ENCODE measurements around the gene EEF1E1.

DNA sequence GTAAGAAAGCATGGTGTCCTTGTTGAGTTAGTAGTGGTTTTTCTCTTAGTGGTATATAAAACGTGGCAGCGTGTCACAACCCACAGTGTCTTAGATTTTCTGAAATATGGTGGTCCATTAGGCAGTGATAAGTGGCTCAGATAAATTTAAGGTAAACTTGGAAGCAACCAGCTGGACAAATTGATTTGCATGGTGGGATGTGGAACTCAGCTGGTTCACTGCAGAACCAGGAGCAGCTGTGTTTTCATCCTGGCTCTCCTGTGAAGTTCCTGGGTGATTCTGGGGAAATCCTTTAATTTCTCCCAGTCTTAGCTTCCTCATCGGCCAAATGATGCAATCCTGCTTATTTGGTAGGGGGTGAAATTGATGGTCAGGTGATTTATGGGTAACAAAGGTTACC is 32.9 kb upstream of the EEF1E1 start:
- TF ChIP-seq, protein P1, sequence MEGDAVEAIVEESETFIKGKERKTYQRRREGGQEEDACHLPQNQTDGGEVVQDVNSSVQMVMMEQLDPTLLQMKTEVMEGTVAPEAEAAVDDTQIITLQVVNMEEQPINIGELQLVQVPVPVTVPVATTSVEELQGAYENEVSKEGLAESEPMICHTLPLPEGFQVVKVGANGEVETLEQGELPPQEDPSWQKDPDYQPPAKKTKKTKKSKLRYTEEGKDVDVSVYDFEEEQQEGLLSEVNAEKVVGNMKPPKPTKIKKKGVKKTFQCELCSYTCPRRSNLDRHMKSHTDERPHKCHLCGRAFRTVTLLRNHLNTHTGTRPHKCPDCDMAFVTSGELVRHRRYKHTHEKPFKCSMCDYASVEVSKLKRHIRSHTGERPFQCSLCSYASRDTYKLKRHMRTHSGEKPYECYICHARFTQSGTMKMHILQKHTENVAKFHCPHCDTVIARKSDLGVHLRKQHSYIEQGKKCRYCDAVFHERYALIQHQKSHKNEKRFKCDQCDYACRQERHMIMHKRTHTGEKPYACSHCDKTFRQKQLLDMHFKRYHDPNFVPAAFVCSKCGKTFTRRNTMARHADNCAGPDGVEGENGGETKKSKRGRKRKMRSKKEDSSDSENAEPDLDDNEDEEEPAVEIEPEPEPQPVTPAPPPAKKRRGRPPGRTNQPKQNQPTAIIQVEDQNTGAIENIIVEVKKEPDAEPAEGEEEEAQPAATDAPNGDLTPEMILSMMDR (IDR thresholded peaks at IDR 0.05; ENCODE audit: poor library complexity, severe bottlenecking): no peak
- no peak for TF ChIP-seq SMC3 (conservative IDR thresholded peaks at IDR 0.05; ENCODE audit: poor library complexity)
- no peak for TF ChIP-seq REST (IDR thresholded peaks at IDR 0.05; ENCODE audit: borderline replicate concordance)
- TF ChIP-seq RAD21 (conservative IDR thresholded peaks at IDR 0.05): no peak
- no peak for TF ChIP-seq EZH2 (IDR thresholded peaks at IDR 0.05; ENCODE audit: borderline replicate concordance, insufficient read depth, low read length, poor library complexity, severe bottlenecking)
- no peak for TF ChIP-seq POLR2AphosphoS5 (IDR thresholded peaks at IDR 0.05)
